Mammary epithelial cell (primary cell): Measurements from ENCODE around the gene ZNF117.
"Not testable (repeated sequence)": the region's sequence is repeated elsewhere in the genome, so short reads cannot be mapped to it uniquely, and the experiment has no call there.

Experiments used
- EZH2 ChIP-seq: IDR thresholded peaks from 2 replicates; pipeline ENCODE4 v1.6.1; 2012; ENCODE audit warnings: low read length, inconsistent platforms, borderline replicate concordance
- TF ChIP-seq, protein P1 (sequence below), 2 donors: IDR thresholded peaks in 1 of 2; conservative IDR thresholded peaks in 1 of 2; 2 replicates each; pipeline ENCODE4 v1.5.1; 2011 to 2012; ENCODE audit warnings: inconsistent platforms in 2 of 2, low read length in 2 of 2, mild to moderate bottlenecking in 2 of 2, control low read depth in 1 of 2, low read depth in 1 of 2; ENCODE audit not compliant: insufficient read depth in 1 of 2; ENCODE audit errors: extremely low read depth in 1 of 2

DNA sequence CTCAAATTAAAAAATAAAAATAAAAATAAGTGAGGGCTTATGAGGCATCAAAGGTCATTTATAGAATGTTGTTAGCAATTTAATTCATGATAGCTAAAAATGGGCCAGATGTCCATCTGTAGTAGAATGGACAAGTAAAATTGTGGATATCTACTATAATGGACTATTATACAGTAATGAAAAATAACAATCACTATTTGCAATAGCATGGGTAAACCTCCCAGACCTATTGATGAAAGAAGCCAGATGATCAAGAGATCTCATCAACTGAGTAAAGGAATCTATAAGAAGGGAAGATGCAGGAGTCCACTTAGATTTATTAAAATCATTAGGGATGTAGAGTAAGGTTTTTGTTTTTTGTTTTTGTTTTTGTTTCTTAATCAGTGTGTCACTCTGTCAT is 44.6 kb upstream of the ZNF117 start:
- TF ChIP-seq, protein P1, sequence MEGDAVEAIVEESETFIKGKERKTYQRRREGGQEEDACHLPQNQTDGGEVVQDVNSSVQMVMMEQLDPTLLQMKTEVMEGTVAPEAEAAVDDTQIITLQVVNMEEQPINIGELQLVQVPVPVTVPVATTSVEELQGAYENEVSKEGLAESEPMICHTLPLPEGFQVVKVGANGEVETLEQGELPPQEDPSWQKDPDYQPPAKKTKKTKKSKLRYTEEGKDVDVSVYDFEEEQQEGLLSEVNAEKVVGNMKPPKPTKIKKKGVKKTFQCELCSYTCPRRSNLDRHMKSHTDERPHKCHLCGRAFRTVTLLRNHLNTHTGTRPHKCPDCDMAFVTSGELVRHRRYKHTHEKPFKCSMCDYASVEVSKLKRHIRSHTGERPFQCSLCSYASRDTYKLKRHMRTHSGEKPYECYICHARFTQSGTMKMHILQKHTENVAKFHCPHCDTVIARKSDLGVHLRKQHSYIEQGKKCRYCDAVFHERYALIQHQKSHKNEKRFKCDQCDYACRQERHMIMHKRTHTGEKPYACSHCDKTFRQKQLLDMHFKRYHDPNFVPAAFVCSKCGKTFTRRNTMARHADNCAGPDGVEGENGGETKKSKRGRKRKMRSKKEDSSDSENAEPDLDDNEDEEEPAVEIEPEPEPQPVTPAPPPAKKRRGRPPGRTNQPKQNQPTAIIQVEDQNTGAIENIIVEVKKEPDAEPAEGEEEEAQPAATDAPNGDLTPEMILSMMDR (conservative IDR thresholded peaks at IDR 0.05 in 1 of 2, IDR thresholded peaks at IDR 0.05 in 1 of 2; ENCODE audit: extremely low read depth in 1 of 2, insufficient read depth in 1 of 2, low read depth in 1 of 2, low read length in 2 of 2), result not testable (repeated sequence)
- not testable (repeated sequence) for TF ChIP-seq EZH2
